ENCODE measurements around the gene KRTAP23-1.

KRTAP23-1 gene

DNA sequence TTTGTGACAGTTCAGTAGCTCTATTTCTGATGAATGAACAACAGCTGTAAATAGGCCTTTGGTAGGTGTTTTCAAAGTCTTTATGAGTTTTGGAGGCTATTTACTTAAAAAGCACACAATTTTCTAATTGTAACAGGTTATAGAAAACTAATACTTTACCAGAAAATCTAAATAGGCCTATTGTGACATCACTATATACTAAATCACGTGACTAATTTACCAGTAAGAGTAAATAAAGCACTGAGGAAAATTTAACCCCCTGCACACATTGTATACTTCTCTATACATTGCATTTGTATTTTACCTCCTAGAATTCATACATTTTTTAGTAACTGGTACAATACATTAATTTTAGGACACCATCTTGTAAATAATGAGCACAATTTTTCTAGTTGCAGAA, 43.3 kb downstream of the KRTAP23-1 start:
- DNase-seq: no peak

Data from NCI-H446 (cell line).